Skeletal muscle tissue (tissue), 4 donors: ENCODE results near the gene VIT. TPM values are rescaled to one million over a fixed set of nuclear protein-coding genes. Genes with fewer than 3 reads are reported as not detected.
A peak's percentile ranks its signal among the peaks of the same experiment; 100 is the strongest.

Experiments used
- H3K27ac ChIP-seq: one replicate; pipeline ENCODE4 v1.7.0; 2013; ENCODE audit warnings: mild to moderate bottlenecking, low read depth, low read length, inconsistent platforms
- H3K27me3 ChIP-seq, 3 donors: one replicate each; pipeline ENCODE4 v1.7.0; 2013; ENCODE audit warnings: low read length in 3 of 3; ENCODE audit not compliant: control insufficient read depth in 3 of 3, insufficient read depth in 3 of 3
- H3K36me3 ChIP-seq, 3 donors: one replicate each; pipeline ENCODE4 v1.7.0; 2013; ENCODE audit warnings: low read length in 3 of 3; ENCODE audit not compliant: control insufficient read depth in 3 of 3, insufficient read depth in 3 of 3
- H3K4me1 ChIP-seq, 3 donors: one replicate each; pipeline ENCODE4 v1.7.0; 2013; ENCODE audit warnings: low read length in 3 of 3, mild to moderate bottlenecking in 3 of 3; ENCODE audit not compliant: control insufficient read depth in 3 of 3, insufficient read depth in 3 of 3
- H3K4me3 ChIP-seq, 3 donors: one replicate each; pipeline ENCODE4 v1.7.0; 2013; ENCODE audit warnings: low read length in 3 of 3
- H3K9ac ChIP-seq, 3 donors: one replicate each; pipeline ENCODE4 v1.7.0; 2013; ENCODE audit warnings: low read length in 3 of 3, mild to moderate bottlenecking in 3 of 3, moderate library complexity in 2 of 3, low read depth in 1 of 3
- H3K9me3 ChIP-seq, 3 donors: one replicate each; pipeline ENCODE4 v1.7.0; 2013; ENCODE audit warnings: low read length in 3 of 3; ENCODE audit not compliant: control insufficient read depth in 3 of 3
- total RNA-seq: library from RNA; depleted of rRNA; stranded (reverse); fragments of >200 nt; gene quantifications from one replicate; pipeline ENCODE4 v1.2.3, GENCODE V29; 2014
- donor health status: Osteomylitis.

The VIT gene
- total RNA-seq, 1 donor from 2014 or later = 6.8 TPM

GRCh38 chr2:36695746-36696415 lies 626 bp upstream of the VIT start:
- Histone ChIP-seq H3K36me3 (no peaks in the 10 kb centered on the region), H3K4me3 (no peak overlapping the region), H3K9me3 (no peaks in the 10 kb centered on the region), H3K9ac (no peak overlapping the region), H3K27me3 (no peaks in the 10 kb centered on the region), H3K4me1 (no peaks in the 10 kb centered on the region), H3K27ac (no peak overlapping the region)

DNA sequence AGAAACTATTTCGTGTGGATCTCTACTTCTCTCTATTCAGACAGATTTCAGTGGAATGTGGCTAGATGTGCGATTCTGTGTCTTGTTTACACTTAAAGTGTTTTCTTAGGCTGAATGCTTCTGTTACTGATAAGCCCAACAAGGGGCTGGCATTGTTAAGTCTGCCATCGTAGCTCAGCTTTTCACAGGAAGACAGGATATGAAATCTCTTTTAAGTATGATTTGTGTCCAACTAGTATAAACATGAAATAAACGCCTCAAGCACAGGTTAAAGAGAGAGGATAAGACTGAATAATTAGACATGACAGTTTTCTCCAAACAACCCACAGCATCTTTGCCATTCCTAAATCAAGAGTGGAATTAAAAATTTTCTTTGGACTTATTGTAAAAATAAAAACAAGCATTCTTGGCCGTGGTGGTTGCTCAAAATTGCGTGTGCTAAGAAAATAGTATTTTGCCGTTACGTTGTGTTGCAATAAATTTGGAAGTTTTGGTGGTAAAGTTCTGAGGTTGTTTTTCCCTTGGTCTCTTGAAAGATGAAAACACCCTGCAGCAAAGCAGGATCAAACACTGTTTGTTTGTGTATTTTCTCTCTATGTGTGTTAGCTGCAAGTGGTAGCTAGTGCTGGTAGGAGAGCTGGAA lies 1.0 kb downstream of the VIT start:
- Histone ChIP-seq H3K27me3 (peaks cover 0 to 1% (median 0%) of the 10 kb centered on the region in 3 donors), H3K4me1 (no peaks in the 10 kb centered on the region), H3K9me3 (no peaks in the 10 kb centered on the region), H3K27ac (no peak overlapping the region), H3K9ac (peak overlapping the region in 1 of 3 donors; percentile 34), H3K4me3 (peak overlapping the region; percentile 1 to 39 (median 31)), H3K36me3 (no peaks in the 10 kb centered on the region)

GRCh38 chr2:36698993-36699392 lies 2.5 kb downstream of the VIT start:
- H3K4me3 ChIP-seq = peak overlapping the region in 1 of 3 donors; percentile 41
- no peak overlapping the region for H3K9ac ChIP-seq
- no peak overlapping the region for H3K27ac ChIP-seq
- no peaks in the 10 kb centered on the region for H3K36me3 ChIP-seq
- H3K4me1 ChIP-seq = no peaks in the 10 kb centered on the region
- peaks cover 0 to 3% (median 0%) of the 10 kb centered on the region in 3 donors for H3K27me3 ChIP-seq
- no peaks in the 10 kb centered on the region for H3K9me3 ChIP-seq

GRCh38 chr2:36700311-36700710 lies 3.8 kb downstream of the VIT start:
- peaks cover 0 to 6% (median 0%) of the 10 kb centered on the region in 3 donors for H3K4me1 ChIP-seq
- H3K36me3 ChIP-seq = no peaks in the 10 kb centered on the region
- no peak overlapping the region for H3K9ac ChIP-seq
- H3K4me3 ChIP-seq = no peak overlapping the region
- peaks cover 0 to 3% (median 0%) of the 10 kb centered on the region in 3 donors for H3K27me3 ChIP-seq
- no peaks in the 10 kb centered on the region for H3K9me3 ChIP-seq
- no peak overlapping the region for H3K27ac ChIP-seq

GRCh38 chr2:36701391-36701795 lies 4.9 kb downstream of the VIT start:
- H3K9me3 ChIP-seq = no peaks in the 10 kb centered on the region
- no peaks in the 10 kb centered on the region for H3K36me3 ChIP-seq
- H3K4me1 ChIP-seq = peaks cover 0 to 12% (median 6%) of the 10 kb centered on the region in 3 donors
- H3K27me3 ChIP-seq = peaks cover 0 to 3% (median 0%) of the 10 kb centered on the region in 3 donors
- no peak overlapping the region for H3K9ac ChIP-seq
- no peak overlapping the region for H3K27ac ChIP-seq
- no peak overlapping the region for H3K4me3 ChIP-seq

- no peak overlapping the region for H3K4me3 ChIP-seq
- no peak overlapping the region for H3K27ac ChIP-seq
- H3K36me3 ChIP-seq = no peaks in the 10 kb centered on the region
- H3K27me3 ChIP-seq = peaks cover 0 to 3% (median 0%) of the 10 kb centered on the region in 3 donors
- no peak overlapping the region for H3K9ac ChIP-seq
- H3K4me1 ChIP-seq = peaks cover 0 to 15% (median 7%) of the 10 kb centered on the region in 3 donors
- H3K9me3 ChIP-seq = no peaks in the 10 kb centered on the region
Measured at GRCh38 chr2:36701918-36702317, 5.4 kb downstream of the VIT start.

DNA sequence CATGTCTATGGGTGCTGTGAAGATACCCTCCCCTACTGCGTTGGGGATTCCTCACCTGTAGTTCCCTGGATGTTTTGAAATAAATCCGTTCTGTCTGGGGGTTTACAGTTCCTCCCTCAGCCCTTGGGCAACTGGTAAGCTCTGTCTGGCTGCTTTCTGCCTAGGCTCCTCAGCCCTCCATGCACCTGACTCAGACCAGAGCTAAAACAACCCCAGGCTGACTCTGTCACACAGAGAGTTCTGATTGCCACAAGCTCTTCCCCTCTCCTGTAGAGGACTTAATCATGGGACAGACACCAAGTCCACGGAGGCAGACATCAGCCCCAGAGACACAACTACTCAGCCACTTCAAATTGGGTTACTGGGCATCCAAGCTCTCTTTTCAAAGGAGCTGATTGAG lies 6.3 kb downstream of the VIT start:
- Histone ChIP-seq H3K27ac (no peak overlapping the region), H3K27me3 (peaks cover 0 to 3% (median 0%) of the 10 kb centered on the region in 3 donors), H3K4me3 (no peak overlapping the region), H3K9ac (no peak overlapping the region), H3K4me1 (peaks cover 5 to 20% (median 13%) of the 10 kb centered on the region in 3 donors), H3K9me3 (no peaks in the 10 kb centered on the region), H3K36me3 (no peaks in the 10 kb centered on the region)

GRCh38 chr2:36704475-36705150 lies 8.1 kb downstream of the VIT start:
- Histone ChIP-seq H3K9me3 (no peaks in the 10 kb centered on the region), H3K27ac (peak overlapping the region; percentile 8), H3K36me3 (no peaks in the 10 kb centered on the region), H3K27me3 (peaks cover 0 to 3% (median 0%) of the 10 kb centered on the region in 3 donors), H3K9ac (no peak overlapping the region), H3K4me1 (peaks cover 5 to 23% (median 14%) of the 10 kb centered on the region in 3 donors), H3K4me3 (peak overlapping the region in 1 of 3 donors; percentile 17)

DNA sequence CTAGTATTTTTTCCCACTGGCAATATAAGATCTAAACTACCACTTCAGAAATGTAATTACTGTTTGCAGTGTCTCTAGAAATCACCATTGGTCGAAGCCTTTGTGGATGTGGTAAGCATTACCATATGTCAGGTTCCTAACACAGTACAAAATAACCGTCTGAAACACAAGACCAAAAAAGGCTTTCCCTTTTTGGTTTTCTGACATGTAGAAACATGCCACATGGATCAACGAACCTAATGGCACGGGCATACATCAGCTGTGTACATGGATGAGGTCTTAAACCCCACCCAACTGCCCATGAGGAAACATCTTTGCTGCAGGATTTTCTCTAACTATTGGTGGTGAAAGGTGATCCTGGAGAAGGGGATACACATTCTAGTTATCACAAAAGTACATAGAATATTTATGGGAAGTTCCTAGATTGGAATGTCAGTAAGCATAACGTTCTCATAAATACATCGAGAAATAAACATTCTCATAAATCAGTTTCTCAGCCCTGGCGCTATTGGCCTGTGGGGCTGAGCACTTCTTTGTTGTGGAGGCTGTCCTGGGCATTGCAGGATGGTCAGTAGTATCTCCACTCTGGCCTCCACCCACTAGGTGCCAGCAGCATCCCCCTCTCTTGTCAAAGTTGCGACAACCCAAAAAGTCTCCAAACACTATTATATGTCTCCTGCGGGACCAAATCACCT lies 9.0 kb downstream of the VIT start:
- Histone ChIP-seq H3K4me1 (peaks cover 5 to 23% (median 14%) of the 10 kb centered on the region in 3 donors), H3K9ac (no peak overlapping the region), H3K27me3 (peaks cover 0 to 3% (median 0%) of the 10 kb centered on the region in 3 donors), H3K4me3 (no peak overlapping the region), H3K9me3 (no peaks in the 10 kb centered on the region), H3K36me3 (no peaks in the 10 kb centered on the region), H3K27ac (peak overlapping the region; percentile 7)
